ENCODE data around the gene TASOR2.

The TASOR2 gene

GRCh38 chr10:5723692-5724091 is 39.1 kb downstream of the TASOR2 start:
- no peak for ATAC-seq (ENCODE audit: low read depth)
- Mint-ChIP-seq H3K4me1 (peaks cover 2% of the 10 kb centered on the region), H3K9me3 (no peaks in the 10 kb centered on the region), H3K36me3 (peaks cover 21% of the 10 kb centered on the region), H3K27ac (no peak overlapping the region), H3K4me3 (no peak overlapping the region), H3K27me3 (no peaks in the 10 kb centered on the region)
- DNase-seq (ENCODE audit: low spot score in 2 of 2) = no peak

GRCh38 chr10:5730766-5731165 is 46.1 kb downstream of the TASOR2 start:
- Mint-ChIP-seq H3K27me3 (no peaks in the 10 kb centered on the region), H3K4me1 (no peaks in the 10 kb centered on the region), H3K27ac (peak overlapping the region; percentile 47), H3K36me3 (peaks cover 26% of the 10 kb centered on the region), H3K4me3 (no peak overlapping the region), H3K9me3 (no peaks in the 10 kb centered on the region)
- DNase-seq (ENCODE audit: low spot score in 2 of 2) = no peak
- ATAC-seq (ENCODE audit: low read depth) = no peak

- Mint-ChIP-seq H3K4me3 (no peak overlapping the region), H3K9me3 (no peaks in the 10 kb centered on the region), H3K27me3 (no peaks in the 10 kb centered on the region), H3K27ac (no peak overlapping the region), H3K36me3 (peaks cover 27% of the 10 kb centered on the region), H3K4me1 (no peaks in the 10 kb centered on the region)
- DNase-seq (ENCODE audit: low spot score in 2 of 2) (no peak), ATAC-seq (ENCODE audit: low read depth) (no peak)
Measured at GRCh38 chr10:5731559-5731958, 46.9 kb downstream of the TASOR2 start.

- Mint-ChIP-seq H3K4me3 (no peak overlapping the region), H3K4me1 (no peaks in the 10 kb centered on the region), H3K9me3 (no peaks in the 10 kb centered on the region), H3K27ac (no peak overlapping the region), H3K27me3 (no peaks in the 10 kb centered on the region), H3K36me3 (peaks cover 26% of the 10 kb centered on the region)
- DNase-seq (ENCODE audit: low spot score in 2 of 2) (no peak), ATAC-seq (ENCODE audit: low read depth) (no peak)
Measured at GRCh38 chr10:5732141-5732540, 47.5 kb downstream of the TASOR2 start.

Measured in memory B cell (primary cell).